SK-N-SH (cell line): ENCODE data around the gene SSB. TPM values are rescaled to one million over a fixed set of nuclear protein-coding genes. Genes with fewer than 3 reads are reported as not detected.
A peak's percentile ranks its signal among the peaks of the same experiment; 100 is the strongest.

ENCODE experiments used
- CTCF ChIA-PET: fragments of 300-600, 350-600 bp; formaldehyde crosslinking; extraction: SDS; loops from one replicate; lab custom pipeline; 2021; lab: Yijun Ruan, JAX
- POLR2A ChIA-PET: fragments of 350-600 bp; sonication (Branson Sonifier 250); formaldehyde crosslinking; extraction: SDS; loops from one replicate; lab custom pipeline; 2020; ENCODE audit warnings: antibody characterized with exemption, inconsistent platforms; lab: Yijun Ruan, JAX
- DNase-seq: peaks from one replicate; pipeline ENCODE4 v3.0.0; 2012
- H2AFZ ChIP-seq: fragments of 200-600 bp; sonication (generic); 2 replicates; pipeline ENCODE4 v1.8.1; 2016; ENCODE audit warnings: antibody characterized with exemption, mild to moderate bottlenecking, low read depth
- H3F3A ChIP-seq: fragments of 200-600 bp; sonication (generic); replicated peaks from 2 replicates; pipeline ENCODE3; 2016; ENCODE audit warnings: antibody characterized with exemption, mild to moderate bottlenecking; ENCODE audit not compliant: insufficient read depth
- H3K27ac ChIP-seq, 2 experiments: fragments of 200-500 bp in 1 of 2; fragments of 200-600 bp in 1 of 2; sonication (Bioruptor generic) in 1 of 2; sonication (generic), shearing (Covaris generic) in 1 of 2; 2 replicates each; pipeline versions ENCODE4 v1.5.1 to v1.6.1; 2014 to 2016; ENCODE audit warnings: low read depth in 2 of 2, inconsistent platforms in 1 of 2, low read length in 1 of 2, mild to moderate bottlenecking in 1 of 2, mixed read lengths in 1 of 2
- H3K27me3 ChIP-seq: fragments of 200-600 bp; sonication (generic), shearing (Covaris generic); 2 replicates; pipeline ENCODE4 v1.6.1; 2016; ENCODE audit warnings: mixed run types; ENCODE audit not compliant: insufficient read depth
- H3K36me3 ChIP-seq, 2 experiments: fragments of 200-500 bp in 1 of 2; fragments of 200-600 bp in 1 of 2; sonication (Bioruptor generic) in 1 of 2; sonication (generic) in 1 of 2; replicated peaks in 1 of 2; 2 replicates each; pipeline versions ENCODE3 to v1.5.1; 2014 to 2016; ENCODE audit warnings: low read length in 1 of 2, mild to moderate bottlenecking in 1 of 2; ENCODE audit not compliant: insufficient read depth in 2 of 2, control insufficient read depth in 1 of 2
- H3K4me1 ChIP-seq, 2 experiments: fragments of 200-500 bp in 1 of 2; fragments of 200-600 bp in 1 of 2; sonication (Bioruptor generic) in 1 of 2; sonication (generic), shearing (Covaris generic) in 1 of 2; 2 replicates each; pipeline versions ENCODE4 v1.5.1 to v1.6.1; 2014 to 2016; ENCODE audit warnings: low read depth in 1 of 2, low read length in 1 of 2, mixed run types in 1 of 2; ENCODE audit not compliant: insufficient read depth in 2 of 2, control insufficient read depth in 1 of 2
- H3K4me2 ChIP-seq: fragments of 200-600 bp; sonication (generic), shearing (Covaris generic); 2 replicates; pipeline ENCODE4 v1.6.1; 2017; ENCODE audit warnings: mixed run types
- H3K4me3 ChIP-seq, 2 experiments: fragments of 200-500 bp in 1 of 2; fragments of 200-600 bp in 1 of 2; sonication (Bioruptor generic) in 1 of 2; sonication (generic), shearing (Covaris generic) in 1 of 2; 2 replicates each; pipeline versions ENCODE4 v1.5.1 to v1.8.1; 2014 to 2016; ENCODE audit warnings: low read depth in 2 of 2, inconsistent platforms in 1 of 2, low read length in 1 of 2, mild to moderate bottlenecking in 1 of 2, mixed read lengths in 1 of 2, moderate library complexity in 1 of 2
- H3K79me2 ChIP-seq: fragments of 200-600 bp; sonication (generic); 2 replicates; pipeline ENCODE4 v1.8.1; 2017; ENCODE audit warnings: mild to moderate bottlenecking; ENCODE audit not compliant: insufficient read depth
- H3K9ac ChIP-seq: fragments of 200-600 bp; sonication (generic); 2 replicates; pipeline ENCODE4 v1.6.1; 2017; ENCODE audit warnings: mixed run types
- H3K9me2 ChIP-seq: fragments of 200-600 bp; sonication (generic); 2 replicates; pipeline ENCODE4 v1.6.1; 2017; ENCODE audit warnings: mixed run types
- H3K9me3 ChIP-seq: fragments of 200-600 bp; sonication (generic); 2 replicates; pipeline ENCODE4 v1.6.1; 2017; ENCODE audit warnings: mixed run types, mild to moderate bottlenecking, moderate library complexity
- H4K20me1 ChIP-seq: fragments of 200-600 bp; sonication (generic); 2 replicates; pipeline ENCODE4 v1.6.1; 2017; ENCODE audit warnings: mild to moderate bottlenecking, mixed run types; ENCODE audit not compliant: insufficient read depth
- CTCF ChIP-seq: fragments of 200-600 bp; sonication (generic); IDR thresholded peaks from 2 replicates; pipeline ENCODE4 v1.6.1; 2017; ENCODE audit warnings: antibody characterized with exemption, mild to moderate bottlenecking, moderate library complexity
- ELF1 ChIP-seq: IDR thresholded peaks from 2 replicates; pipeline ENCODE4 v1.4.0; 2012
- EZH2phosphoT487 ChIP-seq: fragments of 200-600 bp; sonication (generic); IDR thresholded peaks from 2 replicates; pipeline ENCODE4 v1.6.1; 2017; ENCODE audit warnings: low read depth, mixed run types, mild to moderate bottlenecking, antibody characterized with exemption, moderate library complexity, borderline replicate concordance
- FOXM1 ChIP-seq: IDR thresholded peaks from 2 replicates; pipeline ENCODE4 v1.4.0; 2012; ENCODE audit warnings: low read depth, mild to moderate bottlenecking
- JUND ChIP-seq: IDR thresholded peaks from 2 replicates; pipeline ENCODE4 v1.4.0; 2012
- MEF2A ChIP-seq: IDR thresholded peaks from 2 replicates; pipeline ENCODE4 v1.4.0; 2012; ENCODE audit warnings: low read depth, borderline replicate concordance
- NFIC ChIP-seq: IDR thresholded peaks from 2 replicates; pipeline ENCODE4 v1.4.0; 2012; ENCODE audit warnings: borderline replicate concordance
- NRF1 ChIP-seq: IDR thresholded peaks from 2 replicates; pipeline ENCODE4 v1.6.1; 2012; ENCODE audit warnings: low read depth, mild to moderate bottlenecking, low read length
- RAD21 ChIP-seq: IDR thresholded peaks from 2 replicates; pipeline ENCODE4 v1.6.1; 2012; ENCODE audit warnings: mild to moderate bottlenecking, low read length
- RCOR1 ChIP-seq: fragments of 150-350 bp; IDR thresholded peaks from 2 replicates; pipeline ENCODE4 v1.6.1; 2017; ENCODE audit warnings: antibody characterized with exemption, low read length
- REST ChIP-seq: IDR thresholded peaks from 2 replicates; pipeline ENCODE4 v1.6.1; 2012; ENCODE audit warnings: mild to moderate bottlenecking, low read depth, low read length, moderate library complexity
- SMC3 ChIP-seq: IDR thresholded peaks from 2 replicates; pipeline ENCODE4 v1.6.1; 2012; ENCODE audit warnings: low read depth, low read length, improper control_type of control experiment
- TAF1 ChIP-seq: IDR thresholded peaks from 2 replicates; pipeline ENCODE4 v1.6.1; 2012; ENCODE audit warnings: low read depth, mild to moderate bottlenecking, low read length, moderate library complexity, borderline replicate concordance
- TEAD4 ChIP-seq: IDR thresholded peaks from 2 replicates; pipeline ENCODE4 v1.4.0; 2012; ENCODE audit warnings: mild to moderate bottlenecking, borderline replicate concordance; ENCODE audit not compliant: insufficient read depth
- ZBTB33 ChIP-seq: IDR thresholded peaks from 2 replicates; pipeline ENCODE4 v1.4.0; 2012; ENCODE audit warnings: low read depth, borderline replicate concordance
- WGBS: methylation state at CpG from one replicate; pipeline ENCODE4 v1.1.6; 2017; ENCODE audit warnings: low lambda C conversion rate; 5-methylcytosine and 5-hydroxymethylcytosine counted together
- polyA plus RNA-seq, 3 experiments: library from polyadenylated mRNA; depleted of rRNA; stranded (reverse); fragments of >200 nt; gene quantifications; 2 replicates each; pipeline ENCODE4 v1.2.3, GENCODE V29; 2012

SSB gene
- polyA plus RNA-seq, 1 of the 3 experiments (the other 2 are of a cell fraction): 60.8 TPM

GRCh38 chr2:169767243-169767888, 31.3 kb upstream of the SSB start:
- Histone ChIP-seq H2AFZ (no peak overlapping the region), H3K9me3 (no peaks in the 10 kb centered on the region), H3F3A (peaks cover 3% of the 10 kb centered on the region), H3K36me3 (no peaks in the 10 kb centered on the region), H4K20me1 (no peaks in the 10 kb centered on the region), H3K9ac (no peak overlapping the region), H3K4me3 (no peak overlapping the region), H3K27me3 (no peaks in the 10 kb centered on the region), H3K79me2 (no peaks in the 10 kb centered on the region), H3K9me2 (no peaks in the 10 kb centered on the region), H3K27ac (no peak overlapping the region)
- DNase-seq: peak; percentile 63
- 41% methylated on average over 10 of the region's 12 CpGs for WGBS
- ChIA-PET CTCF (interaction anchor here (0.6 to 1.5 kb wide), 5 partner anchors 10 to 194 kb away, joined by 3 to 6 read pairs (median 4); partner anchors contain the start of gene FASTKD1), POLR2A (no interaction called here)
- TF ChIP-seq RAD21 (peak; percentile 77), SMC3 (peak; percentile 87), JUND (no peak), CTCF (peak; percentile 81), NRF1 (no peak)
- TF ChIP-seq, all 33 proteins: peak for 3
- Histone ChIP-seq H3K4me1 (peaks cover 0 to 7% of the 10 kb centered on the region in 2 experiments; a peak in 2 of 4 replicates), H3K4me2 (no peak overlapping the region)

- Histone ChIP-seq H4K20me1 (no peaks in the 10 kb centered on the region), H3K9me3 (no peaks in the 10 kb centered on the region), H3K4me1 (peaks cover 0 to 7% of the 10 kb centered on the region in 2 experiments; a peak in 2 of 4 replicates), H3F3A (peaks cover 3% of the 10 kb centered on the region), H3K9me2 (no peaks in the 10 kb centered on the region), H3K79me2 (no peaks in the 10 kb centered on the region), H3K27me3 (no peaks in the 10 kb centered on the region), H3K4me3 (no peak overlapping the region), H2AFZ (no peak overlapping the region), H3K27ac (no peak overlapping the region), H3K36me3 (no peaks in the 10 kb centered on the region), H3K4me2 (no peak overlapping the region), H3K9ac (no peak overlapping the region)
- ChIA-PET CTCF (interaction anchor here (0.6 to 1.5 kb wide), 5 partner anchors 9 to 195 kb away, joined by 3 to 6 read pairs (median 4); partner anchors contain the start of gene FASTKD1), POLR2A (no interaction called here)
- WGBS: 94% methylated on average over 34 of the region's 72 CpGs
- no peak for DNase-seq
- TF ChIP-seq REST (no peak), TEAD4 (no peak), ELF1 (no peak), CTCF (no peak), NFIC (no peak), ZBTB33 (no peak), SMC3 (no peak), FOXM1 (no peak), MEF2A (no peak), TAF1 (no peak), EZH2phosphoT487 (no peak), RCOR1 (no peak)
These were observed 30.2 kb upstream of the SSB start for GRCh38 chr2:169768262-169768995.
